GM12865 (cell line): ENCODE results near the gene SLC16A4.

Experiments
- DNase-seq: peaks from one replicate; pipeline ENCODE4 v3.0.0; 2010; ENCODE audit warnings: low read depth
- H3K4me3 ChIP-seq: 2 replicates; pipeline ENCODE4 v1.5.1; 2011; ENCODE audit warnings: mild to moderate bottlenecking, low read depth, low read length, control low read depth
- TF ChIP-seq, protein P1 (sequence below): IDR thresholded peaks from 2 replicates; pipeline ENCODE4 v1.5.1; 2011; ENCODE audit warnings: low read length, control low read depth, low read depth, inconsistent platforms; ENCODE audit not compliant: insufficient read depth; ENCODE audit errors: missing control alignments

SLC16A4 gene

DNA sequence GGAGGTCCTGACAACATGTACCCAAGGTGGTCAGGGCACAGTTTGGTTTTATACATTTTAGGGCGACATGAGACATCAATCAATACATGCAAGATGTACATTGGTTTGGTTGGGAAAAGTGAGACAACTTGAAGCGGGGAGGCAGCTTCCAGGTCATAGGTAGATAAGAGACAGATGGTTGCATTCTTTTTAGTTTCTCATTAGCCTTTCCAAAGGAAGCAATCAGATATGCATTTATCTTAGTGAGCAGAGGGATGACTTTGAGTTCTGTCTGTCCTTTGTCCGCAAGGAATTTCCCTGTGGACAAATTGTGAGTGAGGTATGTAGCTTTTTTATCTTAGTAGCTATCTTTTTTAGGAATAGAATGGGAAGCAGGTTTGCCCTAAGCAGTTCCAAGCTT is 62.1 kb downstream of the SLC16A4 start:
- H3K4me3 ChIP-seq: no peak overlapping the region
- TF ChIP-seq, protein P1, sequence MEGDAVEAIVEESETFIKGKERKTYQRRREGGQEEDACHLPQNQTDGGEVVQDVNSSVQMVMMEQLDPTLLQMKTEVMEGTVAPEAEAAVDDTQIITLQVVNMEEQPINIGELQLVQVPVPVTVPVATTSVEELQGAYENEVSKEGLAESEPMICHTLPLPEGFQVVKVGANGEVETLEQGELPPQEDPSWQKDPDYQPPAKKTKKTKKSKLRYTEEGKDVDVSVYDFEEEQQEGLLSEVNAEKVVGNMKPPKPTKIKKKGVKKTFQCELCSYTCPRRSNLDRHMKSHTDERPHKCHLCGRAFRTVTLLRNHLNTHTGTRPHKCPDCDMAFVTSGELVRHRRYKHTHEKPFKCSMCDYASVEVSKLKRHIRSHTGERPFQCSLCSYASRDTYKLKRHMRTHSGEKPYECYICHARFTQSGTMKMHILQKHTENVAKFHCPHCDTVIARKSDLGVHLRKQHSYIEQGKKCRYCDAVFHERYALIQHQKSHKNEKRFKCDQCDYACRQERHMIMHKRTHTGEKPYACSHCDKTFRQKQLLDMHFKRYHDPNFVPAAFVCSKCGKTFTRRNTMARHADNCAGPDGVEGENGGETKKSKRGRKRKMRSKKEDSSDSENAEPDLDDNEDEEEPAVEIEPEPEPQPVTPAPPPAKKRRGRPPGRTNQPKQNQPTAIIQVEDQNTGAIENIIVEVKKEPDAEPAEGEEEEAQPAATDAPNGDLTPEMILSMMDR: no peak
- no peak for DNase-seq

GRCh38 chr1:110328274-110328673 is 62.6 kb downstream of the SLC16A4 start:
- no peak overlapping the region for H3K4me3 ChIP-seq
- TF ChIP-seq, protein P1: no peak
- no peak for DNase-seq

DNA sequence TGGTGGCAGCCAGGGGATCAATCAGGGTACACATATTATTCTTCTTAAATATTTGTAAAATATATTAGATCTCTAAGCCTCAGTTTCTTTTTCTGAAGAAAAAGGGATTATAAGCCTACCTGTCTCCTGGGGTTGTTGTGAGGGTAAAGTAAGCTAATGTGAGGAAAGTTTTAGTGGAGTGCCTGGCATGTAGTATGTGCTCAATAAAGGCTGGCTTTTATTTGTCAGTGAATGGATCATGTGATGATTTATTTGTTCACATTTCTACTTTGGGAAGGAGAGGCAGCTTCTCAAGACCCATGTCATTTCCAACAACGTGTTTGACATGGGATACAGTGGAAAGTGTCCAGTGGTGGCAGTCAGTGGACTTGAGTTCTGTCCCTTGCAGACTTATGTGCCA is 64.0 kb downstream of the SLC16A4 start:
- H3K4me3 ChIP-seq: no peak overlapping the region
- TF ChIP-seq, protein P1: no peak
- no peak for DNase-seq

- no peak for DNase-seq
- TF ChIP-seq, protein P1: no peak
- no peak overlapping the region for H3K4me3 ChIP-seq
Observed at GRCh38 chr1:110324667-110325066, 66.2 kb downstream of the SLC16A4 start.

DNA sequence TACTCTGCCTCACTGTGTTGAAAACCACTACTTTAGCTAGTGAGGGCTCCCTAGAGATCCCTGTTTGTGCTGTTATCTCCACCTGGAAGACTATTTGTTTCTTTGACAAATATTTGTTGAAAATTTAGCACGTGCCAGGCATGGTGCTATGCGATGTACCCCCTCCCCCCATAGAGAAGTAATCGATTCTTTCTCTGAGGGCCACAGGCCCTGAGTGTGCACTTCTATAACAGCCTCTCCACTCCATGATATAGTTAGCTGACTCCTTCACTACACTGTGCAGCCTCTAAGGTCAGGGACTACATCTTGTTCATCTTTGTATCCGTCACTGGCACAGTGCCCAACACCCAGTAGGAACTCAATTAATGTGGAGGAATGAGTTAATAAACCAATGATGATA is 69.0 kb downstream of the SLC16A4 start:
- DNase-seq: no peak
- TF ChIP-seq, protein P1: no peak
- H3K4me3 ChIP-seq: no peak overlapping the region

GRCh38 chr1:110321045-110321444 is 69.8 kb downstream of the SLC16A4 start:
- no peak for DNase-seq
- TF ChIP-seq, protein P1: no peak
- H3K4me3 ChIP-seq: no peak overlapping the region

- TF ChIP-seq, protein P1: no peak
- no peak overlapping the region for H3K4me3 ChIP-seq
- DNase-seq: no peak
Observed at GRCh38 chr1:110320168-110320518, 70.7 kb downstream of the SLC16A4 start.
